Activated CD8-positive, alpha-beta memory T cell treated with anti-CD3 and anti-CD28 coated beads for 24 hours (primary cell): ENCODE data around the gene SATB1.
A peak's percentile ranks its signal among the peaks of the same experiment; 100 is the strongest.

Experiments used
- DNase-seq: peaks from one replicate; pipeline ENCODE4 v3.0.0-alpha.2; 2020

SATB1 gene

DNA sequence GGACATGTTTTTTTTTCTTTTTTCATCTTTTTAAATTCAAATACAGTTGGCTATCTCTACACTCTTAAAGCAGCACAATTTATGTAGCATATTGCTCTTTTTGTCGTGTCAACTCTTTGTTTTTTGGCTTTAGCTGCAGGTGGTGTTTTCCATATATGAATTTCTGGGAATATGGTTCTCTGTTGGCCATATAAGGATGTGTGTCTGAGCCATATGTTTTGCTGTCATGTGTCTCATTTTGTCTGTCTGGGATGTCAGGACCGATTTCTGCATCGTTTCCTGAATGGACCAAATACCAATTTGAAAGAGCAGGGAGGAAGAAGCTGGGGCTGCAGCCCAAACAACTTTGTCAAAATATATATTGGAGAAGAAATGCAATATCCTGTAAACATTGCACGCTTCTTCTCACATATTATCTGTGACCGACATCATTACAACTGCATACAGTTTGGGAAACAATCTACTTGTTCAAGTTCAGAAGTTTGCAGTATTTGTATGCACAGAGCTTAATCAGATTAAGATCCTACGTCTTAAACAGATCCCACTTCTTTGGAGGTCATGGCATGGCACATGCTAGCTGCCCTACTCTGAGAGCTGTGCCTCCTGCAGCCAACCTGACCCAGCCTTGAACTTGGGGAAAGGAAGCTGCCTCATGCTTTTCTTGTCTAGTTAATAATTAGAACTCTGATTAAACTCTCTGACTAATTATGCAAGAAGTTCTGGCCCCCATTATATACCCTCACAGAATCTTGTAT is 4.0 kb upstream of the SATB1 start:
- no peak for DNase-seq

DNA sequence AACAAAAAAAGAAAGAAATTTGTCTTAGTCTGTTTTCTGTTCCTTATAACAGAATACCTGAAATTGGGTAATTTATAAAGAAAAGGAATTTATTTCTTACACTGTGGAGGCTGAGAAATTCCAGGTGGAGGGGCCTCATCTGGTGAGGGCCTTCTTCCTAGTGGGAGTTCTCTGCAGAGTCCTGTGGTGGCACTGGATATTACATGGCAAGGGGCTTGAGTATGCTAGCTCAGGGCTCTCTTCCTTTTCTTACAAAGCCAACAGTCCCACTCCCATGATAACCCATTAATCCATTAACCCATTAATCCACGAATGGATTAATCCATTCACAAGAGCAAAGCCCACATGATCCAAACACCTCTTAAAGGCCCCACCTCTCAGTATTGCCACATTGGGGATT is 2.9 kb upstream of the SATB1 start:
- no peak for DNase-seq

DNA sequence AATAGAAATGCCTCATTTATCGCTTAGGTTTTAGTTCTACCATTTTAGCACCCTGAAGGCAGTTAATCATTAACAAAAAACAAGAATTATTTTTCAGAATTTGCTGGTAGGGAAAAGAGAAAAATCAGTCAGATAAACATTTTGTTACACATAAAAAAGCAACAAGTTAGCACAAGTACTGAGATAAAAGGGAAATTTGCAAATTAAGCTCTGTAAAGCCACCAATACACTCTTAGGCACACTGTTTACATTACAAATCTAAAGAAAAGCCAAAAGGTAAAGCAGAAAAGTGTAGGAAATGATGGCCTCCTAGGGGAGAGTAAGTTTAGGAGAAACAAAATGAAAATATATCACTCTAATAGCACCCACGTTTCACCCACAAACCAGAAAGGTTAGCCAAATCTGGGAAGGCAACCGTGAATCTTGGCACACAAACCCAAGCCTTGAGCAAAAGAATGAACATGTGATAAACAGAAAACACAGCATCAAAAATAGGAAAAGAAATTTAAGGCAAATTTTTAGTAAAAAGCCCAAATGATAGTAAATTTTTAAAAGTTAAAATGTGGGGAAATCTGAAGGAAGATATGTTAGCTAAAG is 1.6 kb upstream of the SATB1 start:
- DNase-seq: no peak

DNA sequence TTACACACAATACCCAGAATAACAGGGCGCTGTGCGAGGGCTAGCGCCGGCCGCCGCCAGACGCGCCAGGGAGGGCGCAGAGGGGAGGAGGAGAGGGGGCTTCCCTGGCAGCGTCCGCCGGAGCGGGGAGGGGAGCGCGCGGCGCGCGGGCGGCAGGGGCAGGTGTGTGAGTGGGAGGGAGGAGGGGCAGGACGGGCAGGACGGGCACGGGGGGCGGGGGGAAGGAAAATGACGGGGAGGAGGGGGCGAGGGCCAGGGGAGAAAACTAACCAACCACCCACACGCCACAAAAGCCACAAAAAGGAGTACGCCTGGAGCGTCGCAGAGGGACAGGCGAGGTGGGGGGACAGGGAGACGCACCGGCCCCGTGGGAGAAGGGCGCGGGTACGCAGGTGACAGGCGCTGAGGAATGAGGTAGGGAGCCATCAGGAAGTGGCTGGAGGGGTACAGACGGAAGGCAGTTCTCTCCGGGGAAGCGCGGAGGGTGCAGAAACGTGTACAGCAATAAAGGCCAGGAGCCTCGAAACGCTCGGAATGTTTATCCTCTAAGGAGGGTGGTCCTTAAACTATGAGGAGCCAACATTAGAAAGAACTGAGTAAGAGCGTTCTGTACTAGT is 610 bp upstream of the SATB1 start:
- no peak for DNase-seq

DNA sequence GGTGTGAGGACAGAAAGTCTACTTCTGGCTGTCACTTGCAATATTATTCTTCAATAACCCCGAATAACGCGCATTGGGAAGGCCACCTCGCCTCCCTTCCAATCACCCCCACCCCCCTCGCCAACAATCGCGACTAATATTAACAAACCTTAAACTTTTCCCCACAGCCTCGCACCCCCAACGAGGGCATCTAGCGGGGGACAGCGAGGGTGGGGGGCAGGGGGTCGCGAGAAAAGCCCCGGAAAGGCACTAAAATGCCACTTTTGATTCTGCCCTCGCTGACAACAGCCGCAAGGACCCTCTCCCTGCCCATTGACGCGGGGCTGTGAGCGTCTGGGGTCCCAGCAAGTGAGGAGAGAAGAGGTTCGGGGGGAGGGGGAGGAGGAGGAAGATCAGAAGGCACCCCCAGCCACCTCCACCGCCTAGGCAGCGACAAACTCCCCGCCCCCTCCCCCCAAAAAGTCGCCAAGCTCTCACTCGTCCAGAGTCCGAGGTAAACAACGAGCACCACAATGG is 868 bp downstream of the SATB1 start:
- DNase-seq: no peak

DNA sequence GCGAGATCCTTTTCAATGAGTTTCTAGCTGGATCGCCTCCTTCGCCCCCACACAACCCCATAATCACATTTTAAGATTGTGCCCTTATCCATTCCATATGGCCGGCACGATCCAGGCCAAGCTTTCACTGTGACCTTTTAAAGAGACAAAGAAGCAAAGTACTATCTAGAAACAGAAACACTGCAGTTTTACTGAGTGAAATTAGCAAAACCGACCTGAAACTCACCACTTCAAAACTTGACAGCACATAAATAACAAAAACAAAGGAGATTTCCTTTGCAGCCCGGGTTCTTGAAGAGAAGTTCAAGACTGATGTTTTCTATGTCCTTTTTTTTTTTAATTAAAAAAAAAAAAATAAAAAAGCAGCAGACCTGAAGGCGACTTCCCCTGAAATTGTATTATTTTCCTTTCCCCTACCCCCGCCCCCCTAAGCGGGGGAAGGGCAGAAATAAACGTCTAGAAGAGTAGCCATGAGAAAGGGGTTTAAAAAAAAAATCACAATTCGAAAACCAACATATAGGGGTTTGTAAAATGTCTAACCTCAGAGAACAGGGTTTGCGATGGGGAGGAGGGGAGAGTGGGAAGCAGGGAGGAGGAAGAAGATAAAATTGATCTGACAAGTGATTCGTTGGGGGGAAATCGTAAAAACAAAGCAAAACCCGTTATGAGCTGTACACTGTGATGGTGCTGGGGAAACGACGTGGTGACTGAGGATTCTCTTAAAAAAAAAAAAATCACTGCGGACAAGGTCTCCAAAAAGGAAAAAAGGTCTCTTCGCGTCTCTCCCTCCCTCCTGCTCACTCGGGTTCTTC is 1.5 kb downstream of the SATB1 start:
- DNase-seq: peak; percentile 75

DNA sequence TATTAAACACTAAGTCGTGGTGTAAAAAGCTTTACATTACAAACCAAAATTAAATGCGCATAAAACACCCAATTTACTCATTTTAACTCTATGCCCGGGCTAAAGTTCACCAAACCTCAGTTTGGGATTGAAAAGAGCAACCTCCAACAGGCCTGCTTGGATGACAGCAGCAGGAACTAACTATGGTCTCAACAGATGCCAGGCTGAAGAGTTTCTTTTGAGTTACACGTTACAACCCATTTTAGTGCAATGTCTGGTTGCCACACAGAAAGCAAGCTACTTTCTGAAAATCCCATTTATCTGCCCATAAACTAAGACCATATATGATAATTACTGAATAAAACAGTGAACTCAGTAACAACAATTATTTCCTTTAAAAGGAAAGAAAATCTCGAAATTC is 2.2 kb downstream of the SATB1 start:
- DNase-seq: no peak

DNA sequence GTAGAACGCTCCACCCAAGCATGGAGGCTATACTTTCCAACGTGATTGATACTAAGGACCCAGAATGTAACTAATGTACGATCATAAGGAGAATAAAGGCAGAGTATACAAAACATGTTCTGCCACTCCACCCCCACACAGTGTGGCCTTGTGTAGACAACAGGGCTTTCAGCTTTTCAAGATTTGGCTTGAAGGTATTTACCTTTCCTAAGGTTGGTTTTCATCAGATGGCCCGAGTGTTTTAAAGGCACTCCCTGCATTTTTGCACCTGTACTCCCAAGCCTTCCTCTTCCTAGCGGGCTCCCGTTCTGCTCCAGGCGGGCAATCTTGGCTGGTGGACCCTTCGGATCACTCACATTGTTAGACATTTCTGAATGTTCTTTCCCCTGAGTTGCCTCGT is 4.6 kb downstream of the SATB1 start:
- DNase-seq: no peak

DNA sequence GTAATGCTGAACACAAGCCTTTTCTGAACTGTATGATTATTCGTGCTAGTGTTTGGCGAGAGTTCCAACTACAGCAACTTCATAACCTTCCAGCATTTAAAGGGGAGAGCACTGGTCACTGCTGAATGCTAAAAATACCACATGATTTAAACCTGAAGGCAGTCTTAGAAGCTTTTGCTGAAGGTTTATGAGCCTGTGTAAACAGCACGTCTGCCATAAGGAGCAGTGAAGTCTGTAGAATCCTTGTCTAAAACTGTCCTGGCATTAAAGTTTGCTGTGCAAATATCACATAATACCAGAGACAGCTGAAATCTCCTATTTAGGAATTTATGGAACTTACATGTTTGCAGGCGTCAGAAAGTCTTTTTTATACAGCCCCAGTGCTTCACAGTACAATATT is 5.9 kb downstream of the SATB1 start:
- no peak for DNase-seq

DNA sequence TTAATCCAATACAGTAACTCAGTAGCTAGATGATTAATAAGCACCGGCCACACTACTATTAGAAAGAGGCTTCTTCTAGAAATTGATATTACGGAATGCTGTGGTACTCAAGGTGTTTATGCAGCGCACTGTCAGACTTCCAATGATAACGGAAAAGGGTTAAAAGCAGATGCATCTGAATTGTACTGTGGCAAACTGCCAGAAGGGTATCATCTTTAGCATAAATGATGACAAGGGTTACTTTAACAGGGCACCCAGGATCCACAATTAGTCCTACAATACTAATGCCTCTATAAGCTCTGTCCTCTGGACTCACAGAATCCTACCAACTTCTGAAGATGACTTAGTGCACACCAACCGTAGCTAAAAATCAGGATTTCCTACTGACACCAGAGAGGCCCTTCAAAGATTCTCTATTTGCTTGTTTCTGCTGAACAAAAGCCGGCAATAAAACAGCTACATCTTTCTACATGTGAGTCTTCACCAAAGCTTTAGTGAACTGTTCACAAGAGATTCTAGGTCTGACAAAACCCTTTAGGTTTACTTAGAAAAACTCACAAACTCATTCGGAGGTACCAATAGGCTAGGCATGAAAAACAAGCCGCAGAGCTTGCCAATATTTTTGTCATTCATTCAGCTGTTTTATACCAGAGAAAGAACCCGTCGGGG is 7.1 kb downstream of the SATB1 start:
- DNase-seq: no peak

DNA sequence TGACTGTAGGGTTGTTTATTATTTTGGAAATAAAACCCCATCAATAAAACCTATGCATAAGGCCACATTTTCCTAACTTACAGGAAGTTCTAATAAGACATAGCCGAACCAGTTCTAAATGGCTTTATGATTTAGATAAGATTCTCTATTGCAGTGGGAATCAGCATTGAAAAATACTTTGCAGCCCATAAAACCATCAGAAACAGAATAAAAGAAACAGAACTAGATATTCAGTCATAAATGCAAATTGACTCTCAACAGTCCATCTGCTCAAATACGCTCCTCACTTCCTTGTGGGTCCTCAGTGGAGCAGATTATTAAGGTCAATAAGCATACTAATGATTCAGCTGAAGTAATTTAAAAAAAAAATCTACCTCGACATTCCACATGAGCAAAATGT is 8.8 kb downstream of the SATB1 start:
- no peak for DNase-seq

DNA sequence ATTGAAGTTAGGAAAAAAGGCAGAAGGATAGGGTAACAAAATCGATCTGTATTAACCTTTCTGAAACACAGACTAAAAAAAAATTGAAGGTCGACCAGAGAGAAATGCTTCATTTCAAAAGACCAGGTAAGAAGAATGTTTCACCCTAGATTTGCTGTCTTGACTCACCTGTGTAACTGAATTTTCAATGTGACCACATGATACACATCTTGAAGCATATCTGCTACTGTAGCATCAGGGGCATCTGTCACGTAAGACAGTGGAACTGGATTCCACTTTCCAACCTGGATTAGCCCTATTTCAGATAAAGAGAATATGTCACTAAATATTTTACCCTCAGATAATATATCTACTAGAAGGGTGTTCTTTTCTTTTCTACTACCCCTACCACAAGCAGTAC is 9.3 kb downstream of the SATB1 start:
- no peak for DNase-seq

DNA sequence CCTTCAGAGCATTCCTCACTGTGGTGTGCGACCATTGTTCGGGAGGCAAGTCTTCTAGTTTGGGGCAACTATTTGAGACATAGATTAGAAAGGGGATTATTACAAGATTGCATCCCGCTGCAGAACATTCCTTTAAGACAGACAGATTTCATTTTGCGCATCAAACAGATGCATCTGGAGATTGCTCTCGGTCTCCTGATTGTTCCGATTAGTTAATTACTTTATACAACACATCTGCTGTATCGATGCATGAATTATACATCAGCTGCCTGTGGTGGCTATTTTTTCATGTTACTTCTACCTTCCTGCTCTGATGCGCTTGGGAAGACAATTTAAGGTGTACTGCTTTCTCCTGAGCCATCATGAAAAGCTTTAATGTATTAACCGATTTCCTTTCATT is 10.0 kb downstream of the SATB1 start:
- DNase-seq: no peak

DNA sequence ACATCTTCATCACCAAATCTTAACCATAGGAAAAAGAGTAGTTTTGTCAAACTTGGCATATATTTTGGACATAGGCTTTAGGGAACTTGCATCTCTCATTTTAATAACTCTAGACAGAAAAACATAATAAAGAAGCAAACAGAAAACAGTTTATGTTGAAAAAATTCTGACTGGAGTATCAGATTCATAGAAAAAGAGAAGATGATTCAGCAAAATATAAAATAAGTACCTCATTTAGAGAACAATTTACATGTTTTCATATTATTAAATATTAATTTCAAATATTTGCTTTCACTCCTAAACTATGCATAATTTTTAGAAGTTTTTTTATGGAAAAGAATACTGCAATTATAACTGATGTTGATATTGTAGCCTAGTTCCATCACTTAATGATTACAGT is 12.5 kb downstream of the SATB1 start:
- no peak for DNase-seq

DNA sequence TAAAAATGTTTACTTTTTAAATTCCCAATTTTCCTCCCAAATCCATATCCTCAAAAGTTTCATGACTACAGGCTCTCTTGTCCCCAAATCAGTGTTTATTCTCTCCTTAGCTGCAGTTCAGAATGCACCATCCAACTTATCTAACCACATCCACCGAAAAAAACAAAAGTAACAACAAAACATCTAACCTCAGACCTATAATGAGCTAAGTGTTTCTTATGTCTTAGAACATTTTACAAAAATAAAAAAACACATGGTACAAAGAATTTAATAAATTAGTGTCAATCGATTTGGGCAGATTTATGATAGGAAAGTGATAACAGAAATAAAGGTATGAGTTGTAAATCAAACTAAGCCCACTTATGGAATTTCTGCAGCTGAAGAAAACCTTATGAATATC is 13.6 kb downstream of the SATB1 start:
- DNase-seq: no peak

DNA sequence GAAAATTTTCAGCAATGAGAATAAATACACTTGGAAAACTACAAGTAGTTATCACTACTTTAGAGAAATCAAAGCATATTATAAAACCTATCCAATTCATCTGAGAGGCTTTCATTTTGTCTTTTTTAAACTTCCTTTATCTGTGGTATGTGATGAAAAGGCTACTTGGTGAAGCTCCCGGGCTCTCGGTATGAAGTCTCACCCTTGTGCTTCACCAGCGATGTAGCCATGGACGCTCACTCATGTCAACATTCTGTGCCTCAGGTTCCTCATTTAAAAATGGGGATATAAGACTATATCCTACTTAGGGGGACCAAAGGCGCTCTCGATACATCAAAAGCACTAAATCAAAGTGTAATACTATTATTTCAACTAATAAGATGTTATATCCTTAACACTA is 14.9 kb downstream of the SATB1 start:
- DNase-seq: no peak

DNA sequence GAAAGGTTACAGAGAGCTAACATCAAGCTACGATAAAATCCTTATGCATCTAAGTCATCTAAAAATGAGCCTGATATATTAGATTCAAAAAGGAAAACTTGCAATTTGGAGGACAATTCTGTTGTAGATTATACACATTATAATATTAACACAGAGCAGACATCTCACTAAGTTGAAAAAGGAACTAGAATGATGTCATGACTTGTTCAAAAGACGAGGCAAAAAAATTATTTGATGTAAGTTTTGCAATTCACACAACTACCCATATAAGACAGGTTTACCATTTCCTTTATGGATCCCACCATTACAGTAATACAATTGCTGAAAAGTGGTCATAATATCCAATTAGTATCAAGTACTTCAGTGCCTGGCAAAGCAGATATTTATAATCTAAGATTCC is 15.9 kb downstream of the SATB1 start:
- DNase-seq: no peak

DNA sequence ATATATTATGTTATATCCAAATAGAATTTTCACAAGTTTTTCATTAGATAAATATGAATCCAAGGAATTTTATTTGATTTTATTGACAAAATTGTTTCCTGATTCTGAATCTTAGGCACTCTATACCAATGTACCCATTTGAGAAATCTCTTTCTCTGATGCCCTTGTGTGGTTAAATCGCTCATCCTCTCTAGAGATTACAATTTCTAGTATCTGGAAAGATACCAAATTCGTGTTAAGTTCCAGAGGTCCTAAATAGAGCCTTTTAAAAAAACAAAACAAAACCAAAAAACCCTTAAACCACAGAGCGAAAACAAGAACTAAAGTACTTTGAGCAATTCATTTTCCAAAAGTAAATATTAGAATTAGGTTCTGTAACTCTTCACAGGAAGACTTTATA is 20.0 kb downstream of the SATB1 start:
- DNase-seq: no peak

DNA sequence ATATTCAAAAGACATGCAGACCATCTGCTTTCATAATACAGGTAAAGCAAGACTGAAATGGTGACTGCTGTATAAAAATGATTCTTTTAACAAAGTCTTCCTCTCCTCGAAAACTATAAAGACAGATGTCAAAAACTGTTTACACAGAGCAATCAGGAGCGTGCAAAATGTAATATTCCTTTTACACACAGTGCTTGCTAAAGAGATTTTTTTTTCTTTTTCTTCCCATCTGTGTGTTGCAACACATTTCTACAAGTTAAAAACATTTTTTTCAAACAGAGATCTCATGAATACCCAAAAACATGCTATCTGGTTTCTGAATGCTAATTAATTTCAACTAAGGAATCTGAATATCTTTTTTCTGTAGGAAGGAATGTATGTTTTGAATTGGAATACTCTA is 22.1 kb downstream of the SATB1 start:
- no peak for DNase-seq

DNA sequence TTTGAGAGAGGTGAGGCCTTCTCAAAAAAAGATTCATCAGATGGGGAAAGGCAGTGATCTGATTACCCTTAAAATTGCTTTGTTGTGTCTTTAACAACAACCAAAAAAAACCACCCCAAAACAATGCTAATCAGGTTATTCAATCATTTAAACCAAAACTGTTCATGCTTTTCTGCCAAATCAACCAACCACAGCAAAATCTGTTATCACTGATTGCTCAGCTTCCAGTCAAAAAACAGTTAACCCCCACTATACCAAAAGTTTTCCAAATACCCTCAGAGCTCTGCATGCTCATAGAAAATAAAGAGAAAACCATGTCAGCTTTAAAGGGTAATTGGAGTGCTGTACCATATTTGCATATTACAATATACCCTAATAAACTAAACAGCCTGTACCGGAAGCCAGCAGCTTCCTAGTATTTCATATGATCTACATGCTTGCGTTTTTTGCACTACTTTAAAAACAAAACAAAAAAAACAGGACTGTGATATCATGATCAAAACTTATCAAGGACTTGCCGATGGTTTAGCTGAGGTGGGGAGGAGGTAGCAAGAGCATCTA is 22.8 kb downstream of the SATB1 start:
- DNase-seq: no peak

DNA sequence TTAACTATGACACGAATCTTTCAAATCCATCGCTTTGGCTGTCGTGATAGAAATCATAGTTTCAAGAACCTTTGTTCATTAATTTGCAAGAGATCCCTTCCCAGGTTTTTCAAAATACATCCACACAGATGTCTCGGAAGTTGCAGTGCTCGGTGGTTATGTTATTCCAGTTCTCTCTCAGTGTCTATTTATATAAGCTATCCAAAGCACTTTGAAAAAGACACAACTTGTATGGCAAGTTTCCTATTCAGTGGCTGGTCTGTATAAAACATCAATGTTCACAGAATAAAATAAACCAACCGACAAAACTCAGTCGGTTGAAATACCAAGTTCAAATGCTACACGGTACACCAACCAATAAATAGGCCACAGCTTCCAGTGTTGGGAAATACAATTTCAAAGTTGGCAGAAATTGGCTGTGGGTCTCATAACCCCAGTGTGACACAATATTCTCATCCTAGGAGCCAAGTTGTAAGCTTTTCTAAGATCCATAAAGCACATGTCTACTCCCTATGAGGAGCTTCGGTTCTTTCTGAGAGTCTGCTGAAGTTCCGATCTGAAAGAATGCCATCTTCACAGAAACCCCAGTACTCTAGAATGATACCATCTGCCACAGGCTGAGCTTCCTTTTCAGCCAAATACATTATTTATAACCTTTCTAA is 23.7 kb downstream of the SATB1 start:
- no peak for DNase-seq

DNA sequence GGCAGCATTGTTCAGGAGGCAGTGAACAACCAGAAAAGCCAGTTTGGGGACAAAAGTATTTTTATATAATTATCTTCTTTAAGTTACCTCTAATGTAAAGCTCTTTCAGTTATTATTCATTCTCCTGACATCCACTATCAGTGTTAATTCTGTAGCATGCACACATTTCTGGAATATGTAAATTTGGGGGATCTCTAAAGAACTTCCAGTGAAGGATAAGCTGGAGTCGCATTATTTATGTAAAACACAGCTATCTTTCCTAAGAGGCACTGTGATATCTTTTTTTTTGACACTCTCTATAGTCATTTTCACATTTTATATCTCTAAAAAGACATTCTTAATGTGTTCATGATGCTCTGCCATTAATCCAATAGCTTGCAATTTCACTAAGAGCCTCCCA is 26.7 kb downstream of the SATB1 start:
- no peak for DNase-seq
